Measurements from ENCODE around the gene TPGS2. TPM values are rescaled to one million over a fixed set of nuclear protein-coding genes. Genes with fewer than 3 reads are reported as not detected.
A peak's percentile ranks its signal among the peaks of the same experiment; 100 is the strongest.
"Not testable (repeated sequence)": the region's sequence is repeated elsewhere in the genome, so short reads cannot be mapped to it uniquely, and the experiment has no call there.

Gene TPGS2, protein sequence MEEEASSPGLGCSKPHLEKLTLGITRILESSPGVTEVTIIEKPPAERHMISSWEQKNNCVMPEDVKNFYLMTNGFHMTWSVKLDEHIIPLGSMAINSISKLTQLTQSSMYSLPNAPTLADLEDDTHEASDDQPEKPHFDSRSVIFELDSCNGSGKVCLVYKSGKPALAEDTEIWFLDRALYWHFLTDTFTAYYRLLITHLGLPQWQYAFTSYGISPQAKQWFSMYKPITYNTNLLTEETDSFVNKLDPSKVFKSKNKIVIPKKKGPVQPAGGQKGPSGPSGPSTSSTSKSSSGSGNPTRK
- total RNA-seq (2022) (152 and 160 TPM in 2 replicates), Bru-seq, nascent RNA (percentile 79 among the genes with signal in this experiment), BruChase-seq, experiment 1, labeled RNA remaining after a 6-hour chase (percentile 81 among the genes with signal in this experiment), BruChase-seq, experiment 2, labeled RNA remaining after a 2-hour chase (percentile 85 among the genes with signal in this experiment)
- long read RNA-seq, full-length matches to known transcripts, result 245 of 293 reads
- long read RNA-seq, partial matches to known transcripts, result 32 of 293 reads
- long read RNA-seq, other reads (novel, unspliced or antisense), result 16 of 293 reads

DNA sequence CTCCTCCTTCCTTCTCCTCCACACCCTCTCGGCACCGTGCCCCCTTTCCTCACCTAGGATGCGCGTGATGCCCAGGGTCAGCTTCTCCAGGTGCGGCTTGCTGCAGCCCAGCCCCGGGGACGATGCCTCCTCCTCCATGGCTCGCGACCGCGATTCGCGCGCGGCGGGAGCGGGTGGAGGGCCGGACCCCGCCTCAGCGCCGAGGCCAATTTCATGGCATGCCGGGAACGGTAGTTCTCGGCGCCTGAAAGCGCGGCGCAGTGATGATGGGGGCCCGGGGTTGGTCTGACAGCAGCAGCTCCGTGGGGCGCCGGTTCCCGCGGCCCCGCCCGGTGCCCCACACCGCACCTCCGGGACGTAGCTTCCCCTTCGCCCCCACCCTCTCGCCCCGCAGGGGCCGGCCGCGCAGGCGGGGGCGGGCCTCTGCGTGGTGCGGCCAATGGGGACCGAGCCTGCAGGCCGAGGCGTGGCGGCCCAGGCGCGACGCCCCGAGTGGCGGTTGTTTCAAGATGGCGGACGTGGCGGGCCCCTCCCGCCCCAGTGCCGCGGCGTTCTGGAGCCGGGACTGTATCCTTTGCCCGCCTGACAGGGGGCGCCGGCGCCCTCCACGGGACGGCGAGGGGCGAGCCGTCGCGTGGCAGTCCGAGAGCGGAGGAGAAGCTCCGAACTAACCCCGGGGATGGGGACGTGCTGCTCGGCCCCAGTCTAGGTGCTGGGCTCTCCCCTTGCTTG is at the start of gene TPGS2, which contains the start of gene KIAA1328:
Gene TPGS2, minus strand, starts transcription at position 373 of the 732 bp plus-strand sequence. Its CDS starts 235 bp downstream, at position 138.
Gene KIAA1328, plus strand, starts transcription at position 498 of the 732 bp plus-strand sequence. Its CDS starts 12 bp downstream, at position 510.
- intact Hi-C loops (cut with micrococcal nuclease; ENCODE audit: unreplicated experiment), result no loop called here
- H3K36me3 Mint-ChIP-seq (ENCODE audit: insufficient read depth, unreplicated experiment), result peaks cover 29% of the 10 kb centered on the region
- peaks cover 32% of the 10 kb centered on the region for H3K4me1 Mint-ChIP-seq (ENCODE audit: low read depth, unreplicated experiment)
- no TSS peak for BruUV-seq (replicated peaks)
- peak within 1 kb of the TSS; percentile 91 for H3K27ac Mint-ChIP-seq (ENCODE audit: unreplicated experiment)
- H3K27me3 Mint-ChIP-seq (ENCODE audit: unreplicated experiment), result no peaks in the 10 kb centered on the region
- TF ChIP-seq, protein P1, sequence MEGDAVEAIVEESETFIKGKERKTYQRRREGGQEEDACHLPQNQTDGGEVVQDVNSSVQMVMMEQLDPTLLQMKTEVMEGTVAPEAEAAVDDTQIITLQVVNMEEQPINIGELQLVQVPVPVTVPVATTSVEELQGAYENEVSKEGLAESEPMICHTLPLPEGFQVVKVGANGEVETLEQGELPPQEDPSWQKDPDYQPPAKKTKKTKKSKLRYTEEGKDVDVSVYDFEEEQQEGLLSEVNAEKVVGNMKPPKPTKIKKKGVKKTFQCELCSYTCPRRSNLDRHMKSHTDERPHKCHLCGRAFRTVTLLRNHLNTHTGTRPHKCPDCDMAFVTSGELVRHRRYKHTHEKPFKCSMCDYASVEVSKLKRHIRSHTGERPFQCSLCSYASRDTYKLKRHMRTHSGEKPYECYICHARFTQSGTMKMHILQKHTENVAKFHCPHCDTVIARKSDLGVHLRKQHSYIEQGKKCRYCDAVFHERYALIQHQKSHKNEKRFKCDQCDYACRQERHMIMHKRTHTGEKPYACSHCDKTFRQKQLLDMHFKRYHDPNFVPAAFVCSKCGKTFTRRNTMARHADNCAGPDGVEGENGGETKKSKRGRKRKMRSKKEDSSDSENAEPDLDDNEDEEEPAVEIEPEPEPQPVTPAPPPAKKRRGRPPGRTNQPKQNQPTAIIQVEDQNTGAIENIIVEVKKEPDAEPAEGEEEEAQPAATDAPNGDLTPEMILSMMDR (IDR thresholded peaks at IDR 0.05; ENCODE audit: unreplicated experiment), result peak; percentile 64
- peak; percentile 93 for DNase-seq
- CTCF ChIA-PET, result interaction anchor here (0.6 to 1.7 kb wide), 6 partner anchors 57 to 1720 kb away, joined by 3 to 8 read pairs (median 3); no protein-coding TSS in a partner anchor
- H3K4me3 Mint-ChIP-seq (ENCODE audit: low read depth, unreplicated experiment), result peak within 1 kb of the TSS; percentile 95
- no peaks in the 10 kb centered on the region for H3K9me3 Mint-ChIP-seq (ENCODE audit: low read depth, unreplicated experiment)

DNA sequence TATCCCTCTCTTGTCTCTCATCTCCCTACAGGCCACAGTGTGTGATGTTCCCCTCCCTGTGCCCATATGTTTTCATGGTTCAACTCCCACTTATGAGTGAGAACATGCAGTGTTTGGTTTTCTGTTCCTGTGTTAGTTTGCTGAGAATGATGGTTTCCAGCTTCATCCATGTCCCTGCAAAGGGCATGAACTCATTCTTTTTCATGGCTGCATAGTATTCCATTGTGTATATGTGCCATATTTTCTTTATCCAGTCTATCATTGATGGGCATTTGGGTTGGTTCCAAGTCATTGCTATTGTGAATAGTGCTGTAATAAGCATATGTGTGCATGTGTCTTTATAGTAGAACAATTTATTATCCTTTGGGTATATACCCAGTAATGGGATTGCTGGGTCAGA is 45.0 kb upstream of the TPGS2 start:
- H3K4me1 Mint-ChIP-seq (ENCODE audit: low read depth, unreplicated experiment); BruUV-seq (replicated peaks); H3K9me3 Mint-ChIP-seq (ENCODE audit: low read depth, unreplicated experiment); DNase-seq; CTCF ChIA-PET; intact Hi-C loops (cut with micrococcal nuclease; ENCODE audit: unreplicated experiment); H3K27me3 Mint-ChIP-seq (ENCODE audit: unreplicated experiment); H3K4me3 Mint-ChIP-seq (ENCODE audit: low read depth, unreplicated experiment); H3K36me3 Mint-ChIP-seq (ENCODE audit: insufficient read depth, unreplicated experiment); H3K27ac Mint-ChIP-seq (ENCODE audit: unreplicated experiment): not testable (repeated sequence)

DNA sequence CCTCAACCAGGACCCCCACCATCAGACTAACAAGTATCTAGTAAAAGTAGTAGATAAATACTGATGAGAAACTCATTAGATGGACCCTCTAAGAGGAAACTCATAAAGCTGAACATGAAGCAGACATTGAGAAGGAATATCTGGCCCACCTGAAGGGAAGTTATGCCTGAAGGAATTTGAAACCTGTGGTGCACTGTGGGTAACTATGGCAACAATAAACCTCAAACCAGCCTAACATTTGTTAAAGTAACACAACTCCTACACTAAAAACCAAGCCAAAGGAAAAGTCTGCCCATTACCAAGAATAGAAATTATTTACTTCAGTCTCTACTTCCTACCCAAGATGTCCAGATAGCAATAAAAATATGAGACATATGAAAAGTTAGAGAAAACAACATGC is 43.5 kb upstream of the TPGS2 start:
- intact Hi-C loops (cut with micrococcal nuclease; ENCODE audit: unreplicated experiment), result no loop called here
- Mint-ChIP-seq H3K9me3 (ENCODE audit: low read depth, unreplicated experiment) (no peaks in the 10 kb centered on the region), H3K4me1 (ENCODE audit: low read depth, unreplicated experiment) (no peaks in the 10 kb centered on the region), H3K27me3 (ENCODE audit: unreplicated experiment) (no peaks in the 10 kb centered on the region), H3K4me3 (ENCODE audit: low read depth, unreplicated experiment) (no peak overlapping the region), H3K36me3 (ENCODE audit: insufficient read depth, unreplicated experiment) (no peaks in the 10 kb centered on the region), H3K27ac (ENCODE audit: unreplicated experiment) (no peak overlapping the region)
- BruUV-seq (replicated peaks), result no TSS peak
- DNase-seq, result no peak
- TF ChIP-seq, protein P1 (IDR thresholded peaks at IDR 0.05; ENCODE audit: unreplicated experiment), result no peak
- CTCF ChIA-PET, result no interaction called here

DNA sequence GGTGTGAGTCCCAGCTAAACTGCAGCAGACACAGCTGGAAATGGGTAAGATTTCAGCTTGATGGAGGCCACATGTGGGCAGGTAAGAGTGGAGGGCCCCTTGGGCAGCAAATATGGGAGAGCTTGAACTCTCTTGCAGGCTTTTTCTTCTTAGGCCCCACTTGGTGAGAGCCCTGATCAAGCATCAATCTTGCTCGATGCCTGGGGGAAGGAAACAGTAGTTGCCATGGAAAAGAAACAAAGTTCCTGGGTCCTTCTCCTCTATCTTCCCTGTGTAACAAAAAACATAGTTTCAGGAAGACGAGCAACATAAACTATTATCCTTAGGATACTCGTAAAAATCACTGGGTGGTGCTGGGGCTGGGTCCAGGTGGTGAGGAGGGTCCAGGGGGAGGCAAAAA is 43.0 kb upstream of the TPGS2 start:
- BruUV-seq (replicated peaks), result no TSS peak
- CTCF ChIA-PET, result no interaction called here

More for the DNA sequence above, 43.0 kb upstream of the TPGS2 start:
- no peak overlapping the region for H3K27ac Mint-ChIP-seq (ENCODE audit: unreplicated experiment)
- no peak for DNase-seq
- H3K4me3 Mint-ChIP-seq (ENCODE audit: low read depth, unreplicated experiment), result no peak overlapping the region
- intact Hi-C loops (cut with micrococcal nuclease; ENCODE audit: unreplicated experiment), result no loop called here
- no peaks in the 10 kb centered on the region for H3K4me1 Mint-ChIP-seq (ENCODE audit: low read depth, unreplicated experiment)
- no peaks in the 10 kb centered on the region for H3K27me3 Mint-ChIP-seq (ENCODE audit: unreplicated experiment)
- TF ChIP-seq, protein P1 (IDR thresholded peaks at IDR 0.05; ENCODE audit: unreplicated experiment), result no peak
- no peaks in the 10 kb centered on the region for H3K9me3 Mint-ChIP-seq (ENCODE audit: low read depth, unreplicated experiment)
- no peaks in the 10 kb centered on the region for H3K36me3 Mint-ChIP-seq (ENCODE audit: insufficient read depth, unreplicated experiment)
